Erythroblast (primary cell): ENCODE data around the gene EXOC6.

ENCODE experiments used
- GATA1 ChIP-seq: IDR thresholded peaks from 2 replicates; pipeline ENCODE4 v1.6.1; 2011; ENCODE audit warnings: low read depth, mild to moderate bottlenecking, control low read depth, low read length, moderate library complexity
- POLR2A ChIP-seq: IDR thresholded peaks from 2 replicates; pipeline ENCODE4 v1.6.1; 2011; ENCODE audit warnings: mild to moderate bottlenecking, low read length

GRCh38 chr10:92886334-92886961 lies 38.1 kb downstream of the EXOC6 start:
- TF ChIP-seq POLR2A (no peak), GATA1 (no peak)
